Measurements from ENCODE around the gene ULK3. TPM values are rescaled to one million over a fixed set of nuclear protein-coding genes. Genes with fewer than 3 reads are reported as not detected.
A peak's percentile ranks its signal among the peaks of the same experiment; 100 is the strongest.

ULK3 gene
- total RNA-seq, 1 donor from 2014 or later = 52.1 TPM

DNA sequence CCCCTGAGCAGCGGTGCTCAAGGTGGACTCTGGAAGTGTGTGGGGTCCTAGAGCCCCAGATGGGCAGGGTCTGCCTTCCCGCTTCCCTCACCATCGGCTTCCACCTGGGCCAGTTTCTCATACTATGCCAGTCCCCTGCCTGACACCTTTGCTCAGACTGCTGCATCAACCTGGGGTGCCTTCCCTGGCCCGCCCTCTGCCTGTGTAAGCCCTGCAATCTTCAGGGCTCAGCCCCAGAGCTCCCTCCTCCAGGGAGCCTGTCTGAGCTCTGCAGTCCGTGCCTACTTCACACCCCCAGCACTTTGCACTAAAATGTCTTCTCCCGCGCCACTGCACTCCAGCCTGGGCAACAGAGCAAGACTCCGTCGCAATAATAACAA, 48.0 kb downstream of the ULK3 start:
- H3K36me3 Mint-ChIP-seq (ENCODE audit: low read depth) = peaks cover 39% of the 10 kb centered on the region
- peaks cover 65% of the 10 kb centered on the region for H3K4me1 Mint-ChIP-seq (ENCODE audit: low read depth)
- no peaks in the 10 kb centered on the region for H3K9me3 Mint-ChIP-seq
- DNase-seq (ENCODE audit: low spot score) = no peak
- H3K4me3 Mint-ChIP-seq = peak overlapping the region; percentile 57
- peak overlapping the region; percentile 82 for H3K27ac Mint-ChIP-seq
- intact Hi-C loops (cut with micrococcal nuclease) = no loop called here
- H3K27me3 Mint-ChIP-seq (ENCODE audit: insufficient read depth) = no peaks in the 10 kb centered on the region

DNA sequence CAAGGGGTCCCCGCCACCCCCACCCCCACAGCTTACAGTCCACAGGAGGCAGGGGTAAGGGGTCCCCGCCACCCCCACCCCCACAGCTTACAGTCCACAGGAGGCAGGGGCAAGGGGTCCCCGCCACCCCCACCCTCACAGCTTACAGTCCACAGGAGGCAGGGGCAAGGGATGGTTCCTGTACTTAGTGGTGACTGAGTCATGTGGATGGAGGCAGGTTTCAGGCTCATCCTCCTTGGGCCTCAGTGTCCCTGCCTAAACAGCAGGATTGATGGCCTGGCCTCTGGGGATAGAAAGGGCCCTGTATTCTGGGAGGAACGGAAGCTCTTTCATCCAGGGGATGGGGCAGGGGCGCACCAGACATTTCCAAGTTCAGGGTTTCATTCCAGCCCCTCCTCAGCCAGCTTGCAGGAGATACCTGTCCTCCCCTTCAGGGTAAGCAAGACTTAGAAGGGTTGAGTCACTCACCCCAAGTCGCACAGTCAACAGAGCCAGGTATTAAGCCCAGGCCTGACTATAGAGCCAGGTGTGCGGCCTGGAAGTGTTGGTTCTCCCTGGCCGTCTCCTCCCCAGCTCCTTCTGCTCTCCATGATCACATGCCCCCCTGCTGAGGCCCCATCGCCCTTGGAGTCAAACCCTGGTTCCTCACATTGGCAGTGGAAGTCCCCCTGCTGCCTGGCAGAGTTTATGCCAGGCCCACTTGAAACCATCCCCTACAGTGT, 48.5 kb downstream of the ULK3 start:
- H3K27ac Mint-ChIP-seq = peak overlapping the region; percentile 82
- no peaks in the 10 kb centered on the region for H3K27me3 Mint-ChIP-seq (ENCODE audit: insufficient read depth)
- DNase-seq (ENCODE audit: low spot score) = no peak
- intact Hi-C loops (cut with micrococcal nuclease) = no loop called here
- H3K36me3 Mint-ChIP-seq (ENCODE audit: low read depth) = peaks cover 43% of the 10 kb centered on the region
- no peaks in the 10 kb centered on the region for H3K9me3 Mint-ChIP-seq
- peaks cover 65% of the 10 kb centered on the region for H3K4me1 Mint-ChIP-seq (ENCODE audit: low read depth)
- H3K4me3 Mint-ChIP-seq = peak overlapping the region; percentile 57

DNA sequence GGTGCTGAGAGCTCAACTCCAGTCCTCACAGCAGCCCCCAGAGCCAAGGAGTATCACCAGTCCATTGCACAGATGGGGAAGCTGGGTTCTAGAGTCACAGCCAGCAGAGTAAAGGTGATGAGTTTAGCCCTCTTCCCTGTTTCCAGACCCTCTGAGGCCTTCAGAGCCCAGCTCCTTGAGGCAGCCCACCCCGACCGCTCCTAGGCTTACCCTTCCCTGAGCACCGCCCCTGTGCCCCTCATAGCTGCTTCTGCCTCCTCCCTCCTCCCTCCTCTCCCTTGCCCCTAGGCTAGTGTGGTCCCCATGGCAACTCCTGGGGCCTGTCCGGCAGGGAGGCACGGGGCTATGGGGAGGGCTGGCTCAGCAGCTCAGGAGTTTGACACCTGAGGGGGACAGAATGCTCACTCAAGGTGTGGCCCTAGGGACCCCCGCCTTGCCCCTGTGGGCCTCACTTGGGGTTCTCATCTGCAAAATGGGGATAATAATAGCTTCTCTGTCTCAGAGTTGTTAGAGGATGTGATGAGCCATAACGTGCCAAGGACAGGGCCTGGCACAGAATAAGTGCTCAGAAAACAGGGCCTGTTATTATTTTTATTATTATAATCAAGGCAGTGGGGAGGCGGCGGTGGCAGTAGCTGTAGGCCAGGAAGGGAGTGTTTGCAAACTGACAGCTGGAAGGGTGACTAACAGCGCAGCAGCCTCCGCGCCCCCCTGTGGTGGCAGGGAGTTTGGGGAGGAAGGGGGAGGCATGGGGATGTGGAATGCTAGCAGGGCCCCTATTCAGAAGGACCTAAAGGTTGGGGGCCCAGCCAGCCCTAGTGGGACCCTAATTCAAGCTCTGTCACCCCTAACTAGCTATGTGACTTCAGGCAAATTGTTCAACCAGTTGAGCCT, 49.6 kb downstream of the ULK3 start:
- Mint-ChIP-seq H3K27me3 (ENCODE audit: insufficient read depth) (no peaks in the 10 kb centered on the region), H3K36me3 (ENCODE audit: low read depth) (peaks cover 44% of the 10 kb centered on the region), H3K4me1 (ENCODE audit: low read depth) (peaks cover 75% of the 10 kb centered on the region), H3K27ac (peak overlapping the region; percentile 74), H3K9me3 (no peaks in the 10 kb centered on the region), H3K4me3 (peak overlapping the region; percentile 42)
- intact Hi-C loops (cut with micrococcal nuclease) = loop anchor here (1.0 to 2.0 kb wide), 2 partner anchors 22 to 411 kb away; no protein-coding TSS in a partner anchor
- no peak for DNase-seq (ENCODE audit: low spot score)

DNA sequence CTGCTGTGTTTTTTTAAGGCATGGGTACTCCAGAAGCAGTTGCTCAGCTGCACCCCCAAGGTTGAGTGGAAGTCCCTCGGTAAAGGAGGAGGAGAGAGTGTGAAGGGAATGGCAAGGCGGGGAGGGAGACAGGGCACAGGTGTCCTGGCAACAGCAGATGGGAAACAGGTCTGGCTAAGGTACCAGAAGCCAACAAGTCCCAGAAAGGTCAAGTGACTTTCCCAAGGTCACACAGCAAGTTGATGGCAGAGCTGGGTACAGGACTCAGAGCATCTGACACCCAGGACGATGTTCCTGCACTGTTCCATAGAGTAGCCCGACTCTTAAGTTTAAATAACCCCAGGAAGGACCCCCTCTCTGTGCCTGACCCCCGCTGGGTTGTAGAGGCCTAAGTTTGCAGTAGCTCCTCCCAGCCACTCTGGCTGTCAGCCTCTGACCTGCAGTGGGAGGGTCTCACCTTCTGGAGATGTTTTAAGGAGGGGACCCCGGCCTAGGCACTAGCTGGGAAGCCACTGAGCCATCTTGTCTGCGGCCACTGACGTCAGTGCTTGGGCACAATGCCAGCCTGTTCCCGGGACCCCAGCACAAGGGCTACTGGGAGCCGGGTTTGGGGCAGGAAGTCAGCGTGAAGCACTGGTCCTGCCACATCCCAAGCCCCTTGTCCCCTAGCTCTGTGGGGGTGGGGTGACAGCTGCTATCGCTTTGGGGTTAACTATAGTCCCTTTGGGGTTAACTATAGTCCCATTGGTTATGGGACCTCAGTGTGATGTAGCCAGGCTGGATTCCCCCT, 50.5 kb downstream of the ULK3 start:
- Mint-ChIP-seq H3K27me3 (ENCODE audit: insufficient read depth) (no peaks in the 10 kb centered on the region), H3K27ac (peak overlapping the region; percentile 91), H3K4me3 (peak overlapping the region; percentile 75), H3K4me1 (ENCODE audit: low read depth) (peaks cover 79% of the 10 kb centered on the region), H3K9me3 (no peaks in the 10 kb centered on the region), H3K36me3 (ENCODE audit: low read depth) (peaks cover 42% of the 10 kb centered on the region)
- DNase-seq (ENCODE audit: low spot score) = no peak
- intact Hi-C loops (cut with micrococcal nuclease) = loop anchor here (1.0 to 2.0 kb wide), 2 partner anchors 21 to 412 kb away; no protein-coding TSS in a partner anchor

DNA sequence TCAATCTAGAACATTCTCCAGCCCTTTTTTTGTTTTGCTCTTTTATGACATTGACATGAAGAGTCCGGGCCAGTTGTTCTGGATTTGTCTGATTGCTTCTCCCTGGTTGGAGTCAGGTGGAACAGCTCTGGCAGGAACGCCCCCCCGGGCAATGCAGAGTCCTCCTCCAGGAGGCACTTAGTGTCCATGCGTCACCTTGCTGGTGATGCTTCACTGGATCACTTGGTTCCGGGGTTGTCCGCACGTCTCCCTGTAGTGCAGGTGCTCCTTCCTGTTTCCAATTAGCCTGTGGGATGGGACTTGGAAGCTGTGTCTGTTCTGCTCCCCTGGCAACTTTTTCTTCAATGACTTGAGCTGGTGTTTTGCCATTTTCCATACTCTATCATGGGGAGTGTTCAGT, 51.3 kb downstream of the ULK3 start:
- intact Hi-C loops (cut with micrococcal nuclease) = loop anchor here (2.0 kb wide), 1 partner anchor 413 kb away; no protein-coding TSS in a partner anchor
- no peaks in the 10 kb centered on the region for H3K27me3 Mint-ChIP-seq (ENCODE audit: insufficient read depth)
- peaks cover 84% of the 10 kb centered on the region for H3K4me1 Mint-ChIP-seq (ENCODE audit: low read depth)
- DNase-seq (ENCODE audit: low spot score) = no peak
- peak overlapping the region; percentile 75 for H3K4me3 Mint-ChIP-seq
- H3K36me3 Mint-ChIP-seq (ENCODE audit: low read depth) = peaks cover 44% of the 10 kb centered on the region
- H3K9me3 Mint-ChIP-seq = no peaks in the 10 kb centered on the region
- H3K27ac Mint-ChIP-seq = peak overlapping the region; percentile 91

DNA sequence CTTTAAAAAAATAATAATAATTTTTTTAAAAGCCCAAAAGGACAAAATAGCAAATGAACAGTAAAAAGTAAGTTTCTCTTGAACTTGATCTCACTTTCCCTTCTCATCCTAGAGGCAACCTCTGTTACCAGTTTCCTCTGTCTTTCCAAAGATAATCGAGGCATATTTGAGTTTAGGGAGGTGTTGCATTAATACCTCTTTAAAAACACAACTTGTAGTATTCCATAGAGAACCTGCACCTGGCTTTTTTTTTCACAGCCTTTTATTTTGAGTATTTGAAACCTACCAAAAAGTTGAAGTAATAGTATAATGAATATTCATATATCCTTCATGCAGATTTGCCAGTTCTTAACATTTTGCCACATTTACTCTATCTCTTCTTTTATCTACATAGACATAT, 51.9 kb downstream of the ULK3 start:
- H3K27me3 Mint-ChIP-seq (ENCODE audit: insufficient read depth) = no peaks in the 10 kb centered on the region
- peak overlapping the region; percentile 91 for H3K27ac Mint-ChIP-seq
- H3K36me3 Mint-ChIP-seq (ENCODE audit: low read depth) = peaks cover 43% of the 10 kb centered on the region
- H3K4me1 Mint-ChIP-seq (ENCODE audit: low read depth) = peaks cover 80% of the 10 kb centered on the region
- H3K9me3 Mint-ChIP-seq = no peaks in the 10 kb centered on the region
- intact Hi-C loops (cut with micrococcal nuclease) = no loop called here
- H3K4me3 Mint-ChIP-seq = peak overlapping the region; percentile 75
- no peak for DNase-seq (ENCODE audit: low spot score)

DNA sequence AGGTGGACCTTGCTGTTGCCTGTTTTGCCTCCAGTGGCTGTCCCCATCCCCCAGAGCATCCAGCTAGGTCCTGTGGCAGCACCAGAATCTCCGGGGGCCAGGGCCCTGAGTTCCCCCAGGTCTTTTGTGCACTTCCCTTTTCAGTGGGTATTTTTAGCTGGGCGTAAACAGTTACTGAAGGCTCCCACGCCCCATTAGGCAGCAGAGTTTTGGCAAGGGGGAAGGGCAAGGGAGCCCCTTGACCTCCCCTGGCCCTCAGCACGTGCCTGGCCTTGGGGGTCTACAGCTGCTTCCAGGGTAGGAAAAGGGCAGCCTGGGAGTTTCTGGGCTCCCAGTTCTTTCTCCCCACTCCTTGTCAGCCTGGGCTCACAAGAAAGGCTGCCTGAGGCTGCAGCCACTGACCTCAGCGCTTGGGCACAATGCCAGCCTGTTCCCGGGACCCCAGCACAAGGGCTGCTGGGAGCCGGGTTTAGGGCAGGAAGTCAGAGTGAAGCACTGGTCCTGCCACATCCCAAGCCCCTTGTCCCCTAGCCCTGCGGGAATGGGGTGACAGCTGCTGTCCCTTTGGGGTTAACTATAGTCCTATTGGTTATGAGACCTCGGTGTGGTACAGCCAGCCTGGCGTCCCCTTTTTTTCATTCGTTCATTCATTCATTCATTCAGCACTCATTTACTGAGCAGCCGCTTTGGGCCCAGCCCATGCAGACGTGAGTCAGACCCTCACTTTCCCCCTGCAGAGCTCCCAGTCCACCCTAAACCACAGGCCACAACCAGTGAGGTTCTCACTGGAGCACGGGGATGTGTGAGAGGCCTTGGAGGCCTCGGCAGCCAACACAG, 52.7 kb downstream of the ULK3 start:
- H3K4me1 Mint-ChIP-seq (ENCODE audit: low read depth) = peaks cover 82% of the 10 kb centered on the region
- intact Hi-C loops (cut with micrococcal nuclease) = no loop called here
- H3K27me3 Mint-ChIP-seq (ENCODE audit: insufficient read depth) = no peaks in the 10 kb centered on the region
- no peaks in the 10 kb centered on the region for H3K9me3 Mint-ChIP-seq
- peak overlapping the region; percentile 98 for H3K27ac Mint-ChIP-seq
- no peak for DNase-seq (ENCODE audit: low spot score)
- peaks cover 44% of the 10 kb centered on the region for H3K36me3 Mint-ChIP-seq (ENCODE audit: low read depth)
- peak overlapping the region; percentile 86 for H3K4me3 Mint-ChIP-seq

DNA sequence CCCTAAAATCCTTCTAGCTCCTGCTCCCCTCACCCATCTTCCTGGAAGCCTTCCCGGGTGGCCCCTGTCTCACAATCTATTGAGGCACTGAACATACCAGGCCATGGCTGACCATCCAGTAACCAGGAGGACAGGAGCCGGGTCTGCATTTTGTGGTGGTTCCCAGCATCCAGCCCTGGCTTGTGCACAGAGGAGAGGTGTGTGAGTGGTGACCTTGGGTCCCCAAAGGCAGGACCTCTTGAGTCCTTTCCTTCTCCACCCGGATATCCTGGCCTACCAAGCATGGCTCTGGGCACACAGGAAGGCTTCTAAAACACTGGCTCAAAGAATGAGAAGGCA, 53.2 kb downstream of the ULK3 start:
- Mint-ChIP-seq H3K4me1 (ENCODE audit: low read depth) (peaks cover 82% of the 10 kb centered on the region), H3K36me3 (ENCODE audit: low read depth) (peaks cover 44% of the 10 kb centered on the region), H3K27me3 (ENCODE audit: insufficient read depth) (no peaks in the 10 kb centered on the region), H3K27ac (peak overlapping the region; percentile 98), H3K4me3 (peak overlapping the region; percentile 86), H3K9me3 (no peaks in the 10 kb centered on the region)
- intact Hi-C loops (cut with micrococcal nuclease) = loop anchor here (5.0 to 10.0 kb wide), 2 partner anchors 233 to 835 kb away; partner anchors contain the start of genes PPCDC and SNUPN
- DNase-seq (ENCODE audit: low spot score) = no peak

DNA sequence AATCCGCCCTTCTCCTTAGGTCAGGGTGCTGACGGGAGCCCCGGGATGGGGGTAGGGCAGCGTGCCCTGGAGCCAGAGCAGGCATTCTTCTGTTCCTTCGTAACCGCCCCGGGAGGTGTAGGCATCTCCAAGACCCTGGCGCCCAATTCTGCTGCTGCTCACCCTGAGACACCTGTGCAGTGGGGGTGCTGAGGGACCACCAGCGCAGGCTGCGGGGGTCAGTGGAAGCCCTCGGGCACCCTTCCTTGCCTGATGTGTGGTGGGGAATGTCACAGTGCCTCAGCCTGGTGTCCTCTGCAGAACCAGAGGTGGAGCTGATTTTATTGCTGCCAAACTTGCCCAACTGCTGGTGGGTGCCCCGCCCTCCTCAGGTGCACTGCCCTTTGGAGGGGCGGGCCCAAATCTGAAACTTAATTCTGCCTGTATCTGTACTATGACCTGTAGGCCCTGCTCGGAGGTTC, 53.8 kb downstream of the ULK3 start:
- peak overlapping the region; percentile 98 for H3K27ac Mint-ChIP-seq
- H3K36me3 Mint-ChIP-seq (ENCODE audit: low read depth) = peaks cover 47% of the 10 kb centered on the region
- peaks cover 78% of the 10 kb centered on the region for H3K4me1 Mint-ChIP-seq (ENCODE audit: low read depth)
- peak overlapping the region; percentile 86 for H3K4me3 Mint-ChIP-seq
- intact Hi-C loops (cut with micrococcal nuclease) = loop anchor here (5.0 to 10.0 kb wide), 2 partner anchors 233 to 836 kb away; partner anchors contain the start of genes PPCDC and SNUPN
- H3K27me3 Mint-ChIP-seq (ENCODE audit: insufficient read depth) = no peaks in the 10 kb centered on the region
- DNase-seq (ENCODE audit: low spot score) = no peak
- no peaks in the 10 kb centered on the region for H3K9me3 Mint-ChIP-seq

DNA sequence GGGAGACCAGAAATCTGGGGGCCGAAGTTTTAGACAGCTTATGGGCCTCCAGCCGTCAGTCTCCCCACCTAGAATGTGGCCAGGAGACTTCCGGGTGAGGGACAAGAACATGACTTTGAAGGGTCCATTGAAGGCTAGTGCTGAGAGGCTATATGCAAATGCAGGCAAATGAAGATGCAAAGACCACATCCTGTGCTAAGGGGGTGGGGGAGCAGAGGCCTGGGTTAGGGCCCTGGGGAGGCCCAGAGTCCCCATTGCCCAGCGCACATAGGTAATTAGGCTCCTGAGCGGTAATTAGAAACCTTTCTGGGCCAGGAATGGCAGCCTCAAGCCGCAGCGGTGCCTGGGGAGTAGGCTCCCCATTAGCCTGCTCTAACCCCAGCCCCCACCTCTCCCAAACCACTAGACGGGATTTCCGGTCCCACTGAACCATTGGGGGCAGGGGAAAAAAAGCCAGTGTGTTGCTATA, 54.2 kb downstream of the ULK3 start:
- peaks cover 78% of the 10 kb centered on the region for H3K4me1 Mint-ChIP-seq (ENCODE audit: low read depth)
- H3K27ac Mint-ChIP-seq = peak overlapping the region; percentile 98
- H3K36me3 Mint-ChIP-seq (ENCODE audit: low read depth) = peaks cover 48% of the 10 kb centered on the region
- DNase-seq (ENCODE audit: low spot score) = no peak
- H3K27me3 Mint-ChIP-seq (ENCODE audit: insufficient read depth) = no peaks in the 10 kb centered on the region
- intact Hi-C loops (cut with micrococcal nuclease) = loop anchor here (1.0 to 10.0 kb wide), 5 partner anchors 8 to 836 kb away; partner anchors contain the start of genes PPCDC, RPP25 and SNUPN
- no peaks in the 10 kb centered on the region for H3K9me3 Mint-ChIP-seq
- H3K4me3 Mint-ChIP-seq = peak overlapping the region; percentile 86

DNA sequence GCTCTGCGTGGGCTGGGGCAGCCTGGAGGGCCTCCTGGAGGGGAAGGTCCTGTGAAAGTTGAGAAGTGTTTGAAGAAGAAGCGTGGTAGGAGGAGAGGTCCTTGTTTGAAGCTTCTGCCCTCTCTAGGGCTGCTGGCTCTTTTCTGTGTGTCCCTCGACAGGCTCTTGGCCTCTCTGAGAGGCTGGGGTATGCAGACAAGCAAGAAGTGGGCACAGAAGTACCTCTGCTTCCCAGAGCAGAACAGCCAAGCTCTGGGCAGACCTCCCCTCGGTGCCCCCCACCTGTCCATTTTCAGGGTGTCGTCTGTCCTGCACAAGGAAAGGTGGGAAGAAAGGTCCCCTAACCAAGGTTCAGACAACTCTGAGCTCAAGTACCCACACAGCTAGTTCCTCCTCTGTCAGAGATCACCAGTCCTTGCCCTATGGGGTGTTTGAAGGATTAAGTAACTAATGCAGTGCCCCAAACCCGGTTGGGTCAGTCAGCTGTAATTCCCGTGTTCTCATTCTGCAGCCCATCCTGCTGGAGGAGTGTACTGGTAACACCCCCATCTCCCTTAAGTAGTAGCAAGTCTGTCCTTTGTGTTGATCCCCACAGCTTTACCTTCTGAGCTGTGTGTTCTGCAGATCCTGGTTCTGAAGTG, 54.8 kb downstream of the ULK3 start:
- peak overlapping the region; percentile 98 for H3K27ac Mint-ChIP-seq
- no peak for DNase-seq (ENCODE audit: low spot score)
- no peaks in the 10 kb centered on the region for H3K9me3 Mint-ChIP-seq
- peaks cover 53% of the 10 kb centered on the region for H3K36me3 Mint-ChIP-seq (ENCODE audit: low read depth)
- peak overlapping the region; percentile 86 for H3K4me3 Mint-ChIP-seq
- H3K4me1 Mint-ChIP-seq (ENCODE audit: low read depth) = peaks cover 72% of the 10 kb centered on the region
- no peaks in the 10 kb centered on the region for H3K27me3 Mint-ChIP-seq (ENCODE audit: insufficient read depth)
- intact Hi-C loops (cut with micrococcal nuclease) = loop anchor here (1.0 to 10.0 kb wide), 5 partner anchors 8 to 837 kb away; partner anchors contain the start of genes PPCDC, RPP25 and SNUPN
